Lower leg skin (tissue), 3 donors: ENCODE measurements around the gene DRAXIN.

ENCODE experiments used
- POLR2A ChIP-seq, 2 donors: fragments of 450-650 bp; IDR thresholded peaks; one replicate each; pipeline ENCODE4 v1.6.1; 2016 to 2017; ENCODE audit warnings: antibody characterized with exemption in 2 of 2, mild to moderate bottlenecking in 1 of 2, moderate library complexity in 1 of 2
- TF ChIP-seq, protein P1 (sequence below), 3 donors: fragments of 450-650 bp; IDR thresholded peaks; one replicate each; pipeline ENCODE4 v1.5.1; 2016; ENCODE audit warnings: antibody characterized with exemption in 3 of 3, mild to moderate bottlenecking in 3 of 3, moderate library complexity in 2 of 3

- TF ChIP-seq, protein P1, sequence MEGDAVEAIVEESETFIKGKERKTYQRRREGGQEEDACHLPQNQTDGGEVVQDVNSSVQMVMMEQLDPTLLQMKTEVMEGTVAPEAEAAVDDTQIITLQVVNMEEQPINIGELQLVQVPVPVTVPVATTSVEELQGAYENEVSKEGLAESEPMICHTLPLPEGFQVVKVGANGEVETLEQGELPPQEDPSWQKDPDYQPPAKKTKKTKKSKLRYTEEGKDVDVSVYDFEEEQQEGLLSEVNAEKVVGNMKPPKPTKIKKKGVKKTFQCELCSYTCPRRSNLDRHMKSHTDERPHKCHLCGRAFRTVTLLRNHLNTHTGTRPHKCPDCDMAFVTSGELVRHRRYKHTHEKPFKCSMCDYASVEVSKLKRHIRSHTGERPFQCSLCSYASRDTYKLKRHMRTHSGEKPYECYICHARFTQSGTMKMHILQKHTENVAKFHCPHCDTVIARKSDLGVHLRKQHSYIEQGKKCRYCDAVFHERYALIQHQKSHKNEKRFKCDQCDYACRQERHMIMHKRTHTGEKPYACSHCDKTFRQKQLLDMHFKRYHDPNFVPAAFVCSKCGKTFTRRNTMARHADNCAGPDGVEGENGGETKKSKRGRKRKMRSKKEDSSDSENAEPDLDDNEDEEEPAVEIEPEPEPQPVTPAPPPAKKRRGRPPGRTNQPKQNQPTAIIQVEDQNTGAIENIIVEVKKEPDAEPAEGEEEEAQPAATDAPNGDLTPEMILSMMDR (IDR thresholded peaks at IDR 0.05) = no peak
- TF ChIP-seq POLR2A (IDR thresholded peaks at IDR 0.05) = no peak
Measured at GRCh38 chr1:11645670-11646265, 45.7 kb upstream of the DRAXIN start.
